ENCODE data around the gene ZFP36L2.

ZFP36L2 gene

DNA sequence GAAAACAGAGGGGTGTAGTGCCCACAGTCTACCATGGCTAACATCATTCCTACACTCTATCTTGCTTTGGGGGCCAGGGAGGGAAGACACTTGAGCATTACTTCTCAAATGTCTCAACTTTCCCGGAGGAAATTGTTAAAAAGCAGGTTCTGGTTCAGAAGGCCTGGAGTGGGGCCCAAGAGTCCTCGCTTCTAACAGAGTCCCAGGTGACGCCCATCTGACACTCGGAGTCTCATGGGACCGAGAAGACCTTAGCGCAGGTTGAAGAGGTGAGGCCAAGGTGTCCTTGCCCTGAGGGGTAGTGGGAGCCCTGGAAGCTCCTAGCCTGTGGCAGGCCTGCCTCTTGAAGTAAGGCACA, 40.1 kb downstream of the ZFP36L2 start:
- no peak for DNase-seq (ENCODE audit: low spot score)

DNA sequence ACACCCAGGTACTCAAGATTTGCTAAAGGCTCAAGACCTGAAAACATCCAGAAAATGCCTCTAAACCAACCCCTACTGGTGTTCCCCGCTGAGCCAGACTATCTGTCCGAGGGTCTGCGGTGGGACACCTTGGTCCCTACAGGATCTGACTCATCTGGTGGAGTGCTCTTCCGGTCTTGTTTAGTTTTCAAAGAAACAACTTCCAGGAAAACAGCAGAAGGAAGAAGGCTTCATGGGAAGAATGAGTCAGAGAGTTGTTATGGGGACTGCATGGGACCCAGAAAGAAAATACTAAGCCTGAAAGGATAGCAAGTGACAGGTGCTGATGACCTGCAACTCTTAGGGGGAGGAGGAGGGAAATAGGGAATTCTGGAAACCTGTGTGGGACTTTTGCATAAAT, 41.3 kb downstream of the ZFP36L2 start:
- no peak for DNase-seq (ENCODE audit: low spot score)

DNA sequence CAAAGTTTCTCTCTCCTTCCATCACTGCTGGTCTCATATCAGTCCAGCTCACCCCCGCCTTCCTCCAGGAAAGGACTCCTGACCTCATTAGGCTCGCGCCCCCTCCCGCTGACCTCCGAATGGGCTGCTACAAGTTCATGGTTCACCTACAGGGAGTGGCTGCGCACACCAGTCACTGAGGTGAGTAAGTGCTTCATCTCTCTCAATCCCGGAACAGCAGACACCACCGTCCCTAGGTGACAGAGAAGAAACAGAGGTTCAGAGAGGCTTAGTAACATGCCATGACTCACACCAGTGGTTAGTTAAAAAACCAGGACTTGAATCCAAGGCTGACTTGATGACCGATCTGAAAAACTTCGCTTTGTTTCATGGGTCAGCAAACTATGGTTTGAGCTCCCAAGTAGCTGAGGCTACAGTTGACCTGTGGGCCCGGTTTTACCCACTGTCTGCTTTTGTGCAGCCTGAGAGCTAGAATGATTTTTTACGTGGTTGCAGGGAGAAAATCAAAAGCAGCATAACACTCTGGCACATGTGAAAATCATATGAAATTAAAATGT, 42.0 kb downstream of the ZFP36L2 start:
- no peak for DNase-seq (ENCODE audit: low spot score)

DNA sequence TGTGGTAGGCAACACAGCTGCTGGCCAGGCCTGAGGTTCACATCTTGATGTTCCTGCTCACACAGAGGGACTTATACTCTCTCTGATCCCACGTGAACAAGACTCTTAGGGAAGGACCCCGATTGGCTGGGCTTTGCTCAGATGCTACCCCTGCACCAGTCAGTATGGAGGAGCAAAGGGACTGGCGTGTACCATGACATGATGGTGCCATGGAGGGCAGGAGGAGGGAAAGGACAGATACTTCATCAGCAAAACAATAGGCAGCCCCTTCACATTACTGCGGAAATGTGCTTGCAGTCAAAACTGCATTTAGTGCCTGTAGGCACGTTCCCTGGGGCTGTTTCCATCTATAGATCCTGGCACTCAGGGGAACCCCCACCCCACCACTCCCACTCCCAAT, 42.7 kb downstream of the ZFP36L2 start:
- no peak for DNase-seq (ENCODE audit: low spot score)

DNA sequence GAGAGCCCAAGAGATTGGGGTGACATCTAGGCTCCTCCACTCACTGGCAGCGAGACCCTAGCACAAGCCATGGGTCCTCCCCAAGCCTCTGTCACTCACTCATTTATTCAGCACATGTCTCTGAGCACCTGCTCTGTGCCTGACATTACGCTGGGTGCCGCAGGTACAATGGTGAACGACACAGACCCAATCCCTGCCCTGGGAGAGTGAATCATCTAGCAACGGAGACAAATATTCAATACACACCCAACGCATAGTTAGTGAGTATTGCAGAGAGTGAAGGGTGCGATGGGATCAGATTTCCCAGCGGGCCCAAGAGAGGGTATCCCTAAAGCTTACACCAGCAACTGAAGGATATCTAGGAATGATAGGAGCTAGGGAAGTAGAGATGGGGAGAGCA, 45.5 kb downstream of the ZFP36L2 start:
- no peak for DNase-seq (ENCODE audit: low spot score)

DNA sequence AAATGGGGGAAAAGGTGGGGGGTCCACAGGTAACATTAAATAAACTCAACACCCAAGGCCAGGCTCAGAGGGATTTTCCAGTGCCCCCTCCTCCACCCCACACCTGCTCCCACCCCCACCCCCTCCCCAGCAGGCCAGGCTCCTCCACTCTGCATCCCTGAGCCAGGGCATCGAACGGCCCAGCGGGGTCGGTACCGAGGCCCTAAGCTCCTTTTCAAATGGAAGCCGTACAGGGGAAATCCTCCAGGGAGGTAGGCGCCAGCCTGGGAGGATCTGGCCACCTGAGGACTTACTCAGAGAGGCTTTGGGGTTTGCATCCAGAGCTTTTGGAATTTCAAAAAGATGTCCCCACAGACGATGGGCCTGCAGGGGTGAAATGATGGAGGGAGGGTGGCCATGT, 46.5 kb downstream of the ZFP36L2 start:
- no peak for DNase-seq (ENCODE audit: low spot score)

DNA sequence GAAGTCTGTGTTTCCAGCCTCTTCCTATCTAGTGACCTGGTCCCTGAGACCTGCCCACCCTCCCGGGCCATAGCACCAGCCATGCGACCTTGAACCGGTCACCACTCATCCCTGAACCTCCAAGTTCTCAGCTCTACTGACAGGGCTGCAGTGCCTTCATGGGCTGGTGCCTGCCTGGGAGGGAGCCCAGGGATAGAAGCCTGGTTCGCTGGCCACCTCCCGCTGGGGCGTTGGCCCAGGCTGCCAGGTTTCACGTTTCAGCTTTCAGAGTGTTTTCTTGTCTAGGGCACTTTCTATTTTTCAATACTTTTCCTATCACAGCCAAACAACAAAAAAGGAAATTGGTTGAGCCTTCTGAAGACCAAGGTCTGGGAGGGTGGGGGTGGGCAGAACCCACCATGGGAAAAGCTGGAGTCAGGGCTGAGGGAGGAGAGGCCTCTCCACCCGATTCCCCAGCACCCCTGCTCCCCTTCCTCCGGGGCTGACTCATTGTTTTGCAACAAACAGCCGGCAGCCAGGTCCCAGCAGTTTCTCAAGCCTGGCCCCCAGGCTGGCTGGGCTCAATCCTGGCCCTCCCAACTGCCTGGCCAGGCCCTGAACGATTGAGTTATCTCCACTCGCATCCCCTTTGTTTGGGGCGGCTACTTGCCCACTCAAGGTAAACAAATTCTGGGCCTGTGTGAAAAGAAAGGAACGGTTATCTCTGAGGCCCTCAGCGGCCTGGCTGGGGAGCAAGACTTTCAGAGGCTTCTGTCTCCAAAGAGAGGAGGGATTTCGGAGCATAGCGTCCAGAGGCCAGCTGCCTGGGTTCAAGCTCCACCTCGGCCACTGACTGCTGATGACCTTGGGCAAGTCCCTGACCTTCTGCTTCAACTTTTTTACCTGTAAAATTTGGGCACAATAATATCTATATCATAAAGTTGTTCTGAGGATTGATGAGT, 47.5 kb downstream of the ZFP36L2 start:
- no peak for DNase-seq (ENCODE audit: low spot score)

DNA sequence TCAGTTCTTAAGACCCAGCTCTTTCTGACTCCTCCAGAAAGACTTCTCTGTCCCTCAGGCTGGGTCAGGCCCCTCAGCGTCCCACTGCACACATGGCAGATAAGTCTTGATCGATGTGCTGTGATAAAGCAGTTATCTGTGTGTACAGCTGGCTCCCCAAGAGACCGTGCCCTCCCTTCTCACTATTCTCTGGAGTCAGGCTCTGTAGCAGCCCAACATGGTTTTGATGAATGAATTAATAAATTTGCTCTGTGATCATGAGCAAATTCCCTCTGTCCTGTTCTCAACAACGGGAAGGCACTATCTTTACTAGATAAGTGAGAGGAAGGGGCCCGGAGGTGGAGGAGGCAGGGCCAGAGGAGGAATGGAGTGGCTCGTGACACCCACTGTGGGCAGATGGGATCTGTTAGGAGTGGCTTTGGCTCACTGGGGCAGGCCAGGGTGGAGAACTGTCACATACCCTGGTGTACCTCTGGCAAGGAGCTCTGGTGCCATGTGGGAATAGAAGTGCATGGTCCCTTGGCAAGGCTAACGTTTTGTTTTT, 48.3 kb downstream of the ZFP36L2 start:
- DNase-seq (ENCODE audit: low spot score) = no peak

DNA sequence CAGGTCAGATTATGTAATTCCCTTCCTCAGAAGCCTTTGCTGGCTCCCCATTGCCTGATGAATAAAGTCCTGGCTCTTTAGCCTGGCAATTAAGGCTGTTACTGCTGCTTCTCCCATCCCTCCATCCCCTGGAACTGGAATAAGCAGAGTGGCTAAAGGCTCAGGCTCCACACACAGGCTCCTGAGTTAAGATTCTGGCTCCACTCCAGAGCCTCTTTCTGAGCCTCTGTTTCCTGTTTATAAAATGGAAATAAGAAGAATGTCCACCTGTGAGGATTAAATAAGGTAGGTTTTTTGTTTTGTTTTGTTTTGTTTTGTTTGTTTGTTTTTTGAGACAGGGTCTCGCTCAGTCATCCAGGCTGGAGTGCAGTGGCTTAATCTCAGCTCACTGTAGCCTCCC, 50.0 kb downstream of the ZFP36L2 start:
- no peak for DNase-seq (ENCODE audit: low spot score)

DNA sequence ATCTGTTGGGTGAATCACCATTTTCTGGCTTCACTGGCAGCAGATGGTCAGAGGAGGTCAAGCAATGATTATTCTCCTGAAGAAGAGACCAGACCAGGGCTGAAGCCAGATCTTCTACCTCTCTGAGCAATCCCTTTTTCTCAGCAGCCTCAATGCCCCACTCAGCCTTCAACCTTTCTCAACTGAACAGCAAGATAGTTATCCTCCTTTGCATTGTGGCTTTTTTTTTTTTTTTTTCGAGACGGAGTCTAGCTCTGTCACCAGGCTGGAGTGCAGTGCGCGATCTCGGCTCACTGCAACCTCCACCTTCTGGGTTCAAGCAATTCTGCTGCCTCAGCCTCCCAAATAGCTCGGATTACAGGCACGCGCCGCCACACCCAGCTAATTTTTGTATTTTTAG, 50.5 kb downstream of the ZFP36L2 start:
- no peak for DNase-seq (ENCODE audit: low spot score)

DNA sequence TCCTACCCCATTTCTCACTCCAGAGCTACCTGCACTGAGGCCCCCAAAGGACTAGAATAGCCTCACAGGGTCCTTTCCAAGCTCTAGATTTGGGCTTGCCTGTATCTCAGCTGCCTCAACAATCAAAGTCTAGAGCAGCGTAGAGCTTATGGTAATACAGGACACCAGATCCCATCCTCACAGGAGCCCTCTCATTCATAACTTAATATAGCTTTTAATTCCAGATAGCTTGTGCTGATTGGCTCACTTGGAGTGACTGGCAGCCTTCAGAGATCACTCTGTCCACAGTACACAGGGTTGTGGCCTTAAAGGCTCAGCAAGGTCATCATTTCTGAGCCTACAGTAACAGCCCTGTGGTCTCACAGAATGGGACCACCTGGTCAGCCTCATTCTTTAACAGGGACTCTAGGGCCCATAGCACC, 51.4 kb downstream of the ZFP36L2 start:
- no peak for DNase-seq (ENCODE audit: low spot score)

DNA sequence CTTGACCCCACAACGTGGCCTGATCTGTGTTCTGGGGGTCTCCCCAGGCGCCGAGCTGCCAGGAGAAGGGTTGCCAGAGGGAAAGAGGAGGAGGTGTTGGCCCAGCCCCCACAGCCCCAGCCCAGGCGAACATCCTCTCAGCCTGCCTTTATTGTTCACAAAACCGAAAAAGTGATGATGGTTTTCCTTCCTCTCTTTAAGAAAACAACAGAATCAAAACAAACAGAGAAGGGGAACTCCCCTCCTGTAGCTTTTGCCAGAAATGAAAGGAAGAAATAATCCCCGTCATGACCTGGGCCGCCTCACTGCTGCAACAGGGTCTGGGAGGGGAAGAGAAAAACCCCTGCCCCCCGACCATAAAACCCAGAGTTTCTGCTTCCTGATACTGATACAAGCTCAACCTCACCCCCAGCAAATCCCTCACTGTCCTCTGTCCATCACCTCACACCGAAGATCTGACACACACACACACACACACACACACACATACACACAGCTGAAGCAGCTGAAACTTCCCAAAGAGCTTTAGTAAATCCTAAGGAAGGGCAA, 52.0 kb downstream of the ZFP36L2 start:
- no peak for DNase-seq (ENCODE audit: low spot score)

Data from D341Med (cell line).